HG02943 (cell line): ENCODE results near the gene RAB35.

ENCODE experiments used
- ATAC-seq: cut with Tn5 transposase; IDR thresholded peaks from one replicate; pipeline ENCODE4 v1.9.1; 2021; ENCODE audit warnings: mild to moderate bottlenecking, low read depth, moderate library complexity; ENCODE audit not compliant: unreplicated experiment

RAB35 gene

GRCh38 chr12:120134307-120134980 lies 17.9 kb upstream of the RAB35 start:
- ATAC-seq, result no peak

- ATAC-seq, result peak; percentile 89
Measured at GRCh38 chr12:120132863-120133385, 16.4 kb upstream of the RAB35 start.

- no peak for ATAC-seq
Measured at GRCh38 chr12:120132054-120132836, 15.7 kb upstream of the RAB35 start.

- no peak for ATAC-seq
Measured at GRCh38 chr12:120131116-120131515, 14.6 kb upstream of the RAB35 start.

- ATAC-seq, result no peak
Measured at GRCh38 chr12:120130011-120130410, 13.5 kb upstream of the RAB35 start.

GRCh38 chr12:120126635-120127005 lies 10.1 kb upstream of the RAB35 start:
- no peak for ATAC-seq

GRCh38 chr12:120125792-120126634 lies 9.5 kb upstream of the RAB35 start:
- no peak for ATAC-seq

- ATAC-seq, result no peak
Measured at GRCh38 chr12:120125029-120125428, 8.5 kb upstream of the RAB35 start.

- ATAC-seq, result peak; percentile 32
Measured at GRCh38 chr12:120121766-120122293, 5.3 kb upstream of the RAB35 start.

GRCh38 chr12:120121343-120121742 lies 4.8 kb upstream of the RAB35 start:
- no peak for ATAC-seq

GRCh38 chr12:120119271-120119973 lies 2.9 kb upstream of the RAB35 start:
- ATAC-seq, result no peak

- no peak for ATAC-seq
Measured at GRCh38 chr12:120118321-120119061, 1.9 kb upstream of the RAB35 start.

GRCh38 chr12:120117961-120118320 lies 1.4 kb upstream of the RAB35 start:
- no peak for ATAC-seq

GRCh38 chr12:120116792-120117651 lies 469 bp upstream of the RAB35 start:
- ATAC-seq, result peak; percentile 50

- no peak for ATAC-seq
Measured at GRCh38 chr12:120115692-120116440, 687 bp downstream of the RAB35 start.

- no peak for ATAC-seq
Measured at GRCh38 chr12:120115066-120115465, 1.5 kb downstream of the RAB35 start.

- peak; percentile 54 for ATAC-seq
Measured at GRCh38 chr12:120110550-120111501, 5.7 kb downstream of the RAB35 start.
